PFSK-1 (cell line): Measurements from ENCODE around the gene DCTN1.

Source experiments
- FOXP2 ChIP-seq: optimal IDR thresholded peaks from 2 replicates; pipeline ENCODE3; 2011; ENCODE audit warnings: borderline replicate concordance, control low read depth, inconsistent platforms; ENCODE audit not compliant: insufficient read depth; ENCODE audit errors: extremely low read length, extremely low read depth
- POLR2AphosphoS5 ChIP-seq: IDR thresholded peaks from 2 replicates; pipeline ENCODE4 v1.6.1; 2012; ENCODE audit warnings: low read depth, mild to moderate bottlenecking, control low read depth, low read length, moderate library complexity
- REST ChIP-seq, 2 experiments: IDR thresholded peaks; 2 replicates each; pipeline versions ENCODE4 v1.6.1 to v1.8.0; 2011 to 2012; ENCODE audit warnings: low read depth in 2 of 2, low read length in 2 of 2, control low read depth in 1 of 2, inconsistent platforms in 1 of 2, mild to moderate bottlenecking in 1 of 2, moderate library complexity in 1 of 2; ENCODE audit not compliant: insufficient read depth in 1 of 2
- SIN3A ChIP-seq: IDR thresholded peaks from 2 replicates; pipeline ENCODE4 v1.6.1; 2012; ENCODE audit warnings: mild to moderate bottlenecking, low read length, moderate library complexity, borderline replicate concordance; ENCODE audit not compliant: insufficient read depth
- TAF1 ChIP-seq: IDR thresholded peaks from 2 replicates; pipeline ENCODE4 v1.6.1; 2012; ENCODE audit warnings: low read length, control low read depth, borderline replicate concordance; ENCODE audit not compliant: insufficient read depth

GRCh38 chr2:74357627-74358026, 22.5 kb downstream of the DCTN1 start:
- TF ChIP-seq TAF1 (no peak), POLR2AphosphoS5 (no peak), REST (IDR thresholded peaks at IDR 0.05; ENCODE audit: insufficient read depth in 1 of 2, low read depth in 2 of 2, low read length in 2 of 2) (no peak), FOXP2 (no peak), SIN3A (no peak)
